ENCODE data around the gene WWP2. TPM values are rescaled to one million over a fixed set of nuclear protein-coding genes. Genes with fewer than 3 reads are reported as not detected.

The WWP2 gene
- total and polyA plus RNA-seq, 2 donors (not counting 3 experiments of a cell fraction or from before 2014, with no cell fraction given) = 17.9 to 44.9 TPM

DNA sequence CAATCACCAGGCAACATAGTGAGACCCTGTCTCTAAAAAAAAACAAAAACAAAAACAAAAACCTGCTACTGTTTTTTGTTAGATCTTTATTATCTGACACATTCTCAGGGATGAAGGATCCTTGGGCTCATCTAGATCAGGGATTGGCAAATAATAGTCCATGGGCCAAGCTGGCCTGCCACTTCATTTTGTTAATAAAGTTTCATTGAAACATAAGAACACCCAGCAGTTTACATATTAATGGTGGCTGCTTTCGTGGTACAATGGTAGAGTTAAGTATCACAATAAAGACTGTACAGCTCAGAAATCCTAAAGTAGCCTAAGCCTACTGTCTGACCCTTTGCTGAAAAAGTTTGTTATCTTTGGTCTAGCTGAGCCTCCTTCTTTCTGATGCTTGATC lies 156.1 kb downstream of the WWP2 start:
- dilution Hi-C loops (cut with MboI; ENCODE audit: extremely low pct_ligation_motif_present, low sequenced_read_pairs) = no loop called here
- POLR2A ChIA-PET = no interaction called here
- no peak overlapping the region for H3K4me3 ChIP-seq (replicated peaks in 1 of 3; ENCODE audit: insufficient read depth in 1 of 3, low read depth in 1 of 3, low read length in 3 of 3)
- no peaks in the 10 kb centered on the region for H3K79me2 ChIP-seq (ENCODE audit: control insufficient read depth, insufficient read depth, low read length)
- CTCF ChIA-PET = interaction anchor here (0.7 to 4.3 kb wide), 5 partner anchors 9 to 121 kb away, joined by 3 to 32 read pairs (median 3); no protein-coding TSS in a partner anchor
- no peaks in the 10 kb centered on the region for H4K20me1 ChIP-seq (replicated peaks; ENCODE audit: control insufficient read depth, extremely low read depth, insufficient read depth, low read length)
- DNase-seq (ENCODE audit: low read depth, low spot score) = no peak
- H3K9ac ChIP-seq (replicated peaks; ENCODE audit: extremely low read depth, insufficient read depth, low read length) = peak overlapping the region; percentile 68
- TF ChIP-seq GATA2 (IDR thresholded peaks at IDR 0.05; ENCODE audit: insufficient read depth, insufficient read length, low read depth, low read length) (no peak), POLR2AphosphoS5 (IDR thresholded peaks at IDR 0.05; ENCODE audit: insufficient read depth, low read depth, low read length) (no peak), MYC (IDR thresholded peaks at IDR 0.05; ENCODE audit: low read depth, low read length) (no peak), EZH2 (IDR thresholded peaks at IDR 0.05; ENCODE audit: borderline replicate concordance, low read depth, low read length, severe bottlenecking) (no peak), JUN (IDR thresholded peaks at IDR 0.05; ENCODE audit: borderline replicate concordance, insufficient read depth, insufficient read length, low read depth) (no peak), FOS (IDR thresholded peaks at IDR 0.05; ENCODE audit: borderline replicate concordance, insufficient read depth, low read length) (no peak), POLR2A (IDR thresholded peaks at IDR 0.05; ENCODE audit: low read depth, low read length) (no peak)
- TF ChIP-seq, protein P1, sequence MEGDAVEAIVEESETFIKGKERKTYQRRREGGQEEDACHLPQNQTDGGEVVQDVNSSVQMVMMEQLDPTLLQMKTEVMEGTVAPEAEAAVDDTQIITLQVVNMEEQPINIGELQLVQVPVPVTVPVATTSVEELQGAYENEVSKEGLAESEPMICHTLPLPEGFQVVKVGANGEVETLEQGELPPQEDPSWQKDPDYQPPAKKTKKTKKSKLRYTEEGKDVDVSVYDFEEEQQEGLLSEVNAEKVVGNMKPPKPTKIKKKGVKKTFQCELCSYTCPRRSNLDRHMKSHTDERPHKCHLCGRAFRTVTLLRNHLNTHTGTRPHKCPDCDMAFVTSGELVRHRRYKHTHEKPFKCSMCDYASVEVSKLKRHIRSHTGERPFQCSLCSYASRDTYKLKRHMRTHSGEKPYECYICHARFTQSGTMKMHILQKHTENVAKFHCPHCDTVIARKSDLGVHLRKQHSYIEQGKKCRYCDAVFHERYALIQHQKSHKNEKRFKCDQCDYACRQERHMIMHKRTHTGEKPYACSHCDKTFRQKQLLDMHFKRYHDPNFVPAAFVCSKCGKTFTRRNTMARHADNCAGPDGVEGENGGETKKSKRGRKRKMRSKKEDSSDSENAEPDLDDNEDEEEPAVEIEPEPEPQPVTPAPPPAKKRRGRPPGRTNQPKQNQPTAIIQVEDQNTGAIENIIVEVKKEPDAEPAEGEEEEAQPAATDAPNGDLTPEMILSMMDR (IDR thresholded peaks at IDR 0.05; ENCODE audit: extremely low read depth in 1 of 2, insufficient read depth in 1 of 2, low read depth in 1 of 2, low read length in 2 of 2) = no peak
- TF ChIP-seq, protein P2, sequence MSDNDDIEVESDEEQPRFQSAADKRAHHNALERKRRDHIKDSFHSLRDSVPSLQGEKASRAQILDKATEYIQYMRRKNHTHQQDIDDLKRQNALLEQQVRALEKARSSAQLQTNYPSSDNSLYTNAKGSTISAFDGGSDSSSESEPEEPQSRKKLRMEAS (IDR thresholded peaks at IDR 0.05; ENCODE audit: insufficient read depth, insufficient read length) = no peak
- H3K4me2 ChIP-seq (ENCODE audit: insufficient read depth, low read length) = peak overlapping the region; percentile 69
- H3K27me3 ChIP-seq (ENCODE audit: control insufficient read depth in 2 of 2, insufficient read depth in 2 of 2, low read length in 2 of 2) = no peaks in the 10 kb centered on the region
- peaks cover 0 to 2% of the 10 kb centered on the region in 2 experiments for H3K36me3 ChIP-seq (ENCODE audit: control insufficient read depth in 2 of 2, extremely low read depth in 1 of 2, insufficient read depth in 2 of 2, low read length in 2 of 2)
- H3K27ac ChIP-seq (ENCODE audit: insufficient read depth, low read depth, low read length) = peak overlapping the region; percentile 68
- no TSS peak for BruUV-seq (replicated peaks)
- peaks cover 11% of the 10 kb centered on the region for H3K4me1 ChIP-seq (ENCODE audit: control insufficient read depth, extremely low read depth, insufficient read depth, low read length)
- FAIRE-seq = no peak
- no peaks in the 10 kb centered on the region for H3K9me3 ChIP-seq (replicated peaks; ENCODE audit: control insufficient read depth, insufficient read depth, low read length)
- intact Hi-C loops (cut with micrococcal nuclease) = loop anchor here (5.0 kb wide), 1 partner anchor 71 kb away; no protein-coding TSS in a partner anchor
- H2AFZ ChIP-seq (ENCODE audit: low read depth, low read length) = peak overlapping the region; percentile 39
- H3K9me1 ChIP-seq (replicated peaks; ENCODE audit: control insufficient read depth, extremely low read depth, insufficient read depth, low read length) = no peaks in the 10 kb centered on the region

Data from endothelial cell of umbilical vein (primary cell).